HL-60/S4 (cell line): ENCODE measurements around the gene BOD1L2.

Experiments used
- in situ Hi-C: fragments of 300-500 bp; cut with MboI; formaldehyde crosslinking; loops from 2 replicates; pipeline ENCODE4 v1.14.3; 2022; ENCODE audit warnings: low sequenced_read_pairs

The BOD1L2 gene

GRCh38 chr18:57146956-57147636 lies at the start of gene BOD1L2:
BOD1L2 (plus strand) TSS chr18:57147087; CDS start chr18:57147313, 226 bp downstream.
- in situ Hi-C loops: no loop called here

- in situ Hi-C loops: no loop called here
Observed at GRCh38 chr18:57107140-57107832, 39.6 kb upstream of the BOD1L2 start.

GRCh38 chr18:57110290-57110689 lies 36.6 kb upstream of the BOD1L2 start:
- in situ Hi-C loops: no loop called here

GRCh38 chr18:57113799-57114420 lies 33.0 kb upstream of the BOD1L2 start:
- in situ Hi-C loops: no loop called here

GRCh38 chr18:57116598-57117132 lies 30.2 kb upstream of the BOD1L2 start:
- in situ Hi-C loops: no loop called here

GRCh38 chr18:57121542-57122112 lies 25.3 kb upstream of the BOD1L2 start:
- in situ Hi-C loops: no loop called here

GRCh38 chr18:57122936-57123510 lies 23.9 kb upstream of the BOD1L2 start:
- in situ Hi-C loops: no loop called here

- in situ Hi-C loops: no loop called here
Observed at GRCh38 chr18:57125627-57126026, 21.3 kb upstream of the BOD1L2 start.

GRCh38 chr18:57128220-57128932 lies 18.5 kb upstream of the BOD1L2 start:
- in situ Hi-C loops: no loop called here

- in situ Hi-C loops: no loop called here
Observed at GRCh38 chr18:57131101-57131500, 15.8 kb upstream of the BOD1L2 start.

GRCh38 chr18:57131782-57132181 lies 15.1 kb upstream of the BOD1L2 start:
- in situ Hi-C loops: no loop called here

- in situ Hi-C loops: no loop called here
Observed at GRCh38 chr18:57134618-57135135, 12.2 kb upstream of the BOD1L2 start.

- in situ Hi-C loops: no loop called here
Observed at GRCh38 chr18:57135699-57136098, 11.2 kb upstream of the BOD1L2 start.

- in situ Hi-C loops: no loop called here
Observed at GRCh38 chr18:57137847-57138246, 9.0 kb upstream of the BOD1L2 start.

- in situ Hi-C loops: no loop called here
Observed at GRCh38 chr18:57141208-57142129, 5.4 kb upstream of the BOD1L2 start.

- in situ Hi-C loops: no loop called here
Observed at GRCh38 chr18:57142324-57142723, 4.6 kb upstream of the BOD1L2 start.

GRCh38 chr18:57143265-57143664 lies 3.6 kb upstream of the BOD1L2 start:
- in situ Hi-C loops: no loop called here

- in situ Hi-C loops: no loop called here
Observed at GRCh38 chr18:57148263-57148662, 1.4 kb downstream of the BOD1L2 start.

- in situ Hi-C loops: no loop called here
Observed at GRCh38 chr18:57149051-57149450, 2.2 kb downstream of the BOD1L2 start.
